ENCODE results near the gene FNDC8.

DNA sequence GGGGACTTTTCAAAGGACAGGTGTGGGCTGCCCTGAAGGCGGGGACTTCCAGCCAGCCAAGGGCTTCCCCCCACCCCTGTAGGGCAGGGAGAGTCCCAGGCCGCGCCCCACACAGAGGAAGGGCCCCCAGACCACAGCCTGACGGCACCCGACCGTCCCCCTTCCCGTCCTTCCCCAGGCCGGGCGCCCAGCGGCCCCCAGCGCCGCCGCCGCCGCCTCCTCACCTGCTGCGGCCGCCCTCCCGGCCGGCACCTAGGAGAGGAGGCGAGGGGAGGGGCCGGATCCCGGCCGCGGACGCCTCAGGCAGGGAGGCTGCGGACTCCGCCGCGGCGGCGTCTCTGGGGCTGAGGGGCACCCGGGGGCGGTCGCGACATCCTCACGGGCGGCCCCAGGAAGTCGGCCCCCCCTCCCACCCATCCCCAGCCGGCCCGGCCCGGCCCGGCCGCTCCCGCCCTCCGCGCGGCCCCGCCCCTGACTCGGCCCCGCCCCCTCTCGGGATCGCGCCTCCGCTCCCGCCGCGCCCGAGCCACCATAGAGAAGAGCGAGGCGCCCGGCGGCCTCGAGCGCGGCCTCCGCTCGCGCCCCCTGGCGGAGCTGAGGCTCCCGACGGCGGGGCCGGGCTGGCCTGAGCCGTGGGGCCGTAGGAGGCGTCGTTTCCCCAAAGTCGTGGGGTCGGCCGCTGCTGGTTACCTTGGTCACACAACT is 32.4 kb upstream of the FNDC8 start:
- peak; percentile 70 for TF ChIP-seq CTCF (IDR thresholded peaks at IDR 0.05)
- TF ChIP-seq YY1 (IDR thresholded peaks at IDR 0.05; ENCODE audit: low read depth): no peak
- TF ChIP-seq FOSL2 (IDR thresholded peaks at IDR 0.05; ENCODE audit: borderline replicate concordance, low read depth): no peak
